IMR-90 (cell line): ENCODE results near the gene CTSH. TPM values are rescaled to one million over a fixed set of nuclear protein-coding genes. Genes with fewer than 3 reads are reported as not detected.

Source experiments
- ATAC-seq: fragments of 200-7000 bp; cut with Tn5 transposase; 2 replicates; pipeline ENCODE4 v1.9.1; 2020; ENCODE audit warnings: low read depth, mild to moderate bottlenecking, moderate library complexity
- BruUV-seq: library from RNA; stranded (reverse); fragments of 400-500 nt; replicated peaks from 2 replicates; lab custom pipeline; 2021; lab: Mats Ljungman, UMichigan
- CTCF ChIA-PET: fragments of 300-600 bp; formaldehyde crosslinking; extraction: SDS; loops from one replicate; lab custom pipeline; 2021; ENCODE audit warnings: antibody characterized with exemption; lab: Yijun Ruan, JAX
- POLR2A ChIA-PET: fragments of 300-600 bp; sonication (Branson Sonifier 250); formaldehyde crosslinking; loops from one replicate; lab custom pipeline; 2022; ENCODE audit warnings: antibody characterized with exemption; ENCODE audit not compliant: unreplicated experiment; lab: Charles Lee
- DNase-seq: peaks from one replicate; pipeline ENCODE4 v3.0.0; 2013
- H2AFZ ChIP-seq: replicated peaks from 2 replicates; pipeline ENCODE3; 2013; ENCODE audit warnings: low read length, mild to moderate bottlenecking; ENCODE audit not compliant: poor library complexity
- H2AK5ac ChIP-seq: 2 replicates; pipeline ENCODE4 v1.6.1; 2013; ENCODE audit warnings: low read depth, low read length, inconsistent platforms
- H2AK9ac ChIP-seq: replicated peaks from 2 replicates; pipeline ENCODE3; 2013; ENCODE audit warnings: mild to moderate bottlenecking, low read depth, low read length, moderate library complexity; ENCODE audit not compliant: poor library complexity
- H2BK120ac ChIP-seq: 2 replicates; pipeline ENCODE4 v1.6.1; 2013; ENCODE audit warnings: low read depth, low read length, inconsistent platforms
- H2BK15ac ChIP-seq: 3 replicates; pipeline ENCODE4 v1.6.1; 2013; ENCODE audit warnings: low read depth, low read length, inconsistent platforms
- H2BK20ac ChIP-seq: 2 replicates; pipeline ENCODE4 v1.6.1; 2013; ENCODE audit warnings: low read depth, mild to moderate bottlenecking, inconsistent platforms, low read length, moderate library complexity
- H2BK5ac ChIP-seq: 2 replicates; pipeline ENCODE4 v1.6.1; 2013; ENCODE audit warnings: mild to moderate bottlenecking, low read depth, low read length, inconsistent platforms; ENCODE audit not compliant: poor library complexity, severe bottlenecking
- H3K14ac ChIP-seq: replicated peaks from 2 replicates; pipeline ENCODE4 v1.6.1; 2013; ENCODE audit warnings: low read depth, low read length, inconsistent platforms
- H3K18ac ChIP-seq: 2 replicates; pipeline ENCODE4 v1.6.1; 2013; ENCODE audit warnings: low read depth, low read length, control low read depth
- H3K23ac ChIP-seq: 2 replicates; pipeline ENCODE4 v1.6.1; 2013; ENCODE audit warnings: low read depth, low read length, inconsistent platforms
- H3K27ac ChIP-seq: 2 replicates; pipeline ENCODE4 v1.5.1; 2013; ENCODE audit warnings: mild to moderate bottlenecking, control low read depth, low read length; ENCODE audit not compliant: insufficient read depth
- H3K27me3 ChIP-seq: 2 replicates; pipeline ENCODE4 v1.6.1; 2013; ENCODE audit warnings: low read length; ENCODE audit not compliant: control insufficient read depth, insufficient read depth
- H3K36me3 ChIP-seq: 2 replicates; pipeline ENCODE4 v1.6.1; 2013; ENCODE audit warnings: low read length, mixed read lengths; ENCODE audit not compliant: control insufficient read depth, insufficient read depth
- H3K4ac ChIP-seq: 2 replicates; pipeline ENCODE4 v1.6.1; 2013; ENCODE audit warnings: low read depth, low read length, inconsistent platforms
- H3K4me1 ChIP-seq: 2 replicates; pipeline ENCODE4 v1.6.1; 2013; ENCODE audit warnings: low read length, mixed read lengths; ENCODE audit not compliant: control insufficient read depth, insufficient read depth
- H3K4me2 ChIP-seq: 2 replicates; pipeline ENCODE4 v1.6.1; 2013; ENCODE audit warnings: low read depth, mild to moderate bottlenecking, control low read depth, low read length, moderate library complexity
- H3K4me3 ChIP-seq: 2 replicates; pipeline ENCODE4 v1.5.1; 2013; ENCODE audit warnings: low read depth, mild to moderate bottlenecking, control low read depth, low read length, moderate library complexity; ENCODE audit not compliant: insufficient read depth
- H3K56ac ChIP-seq: 2 replicates; pipeline ENCODE4 v1.6.1; 2013; ENCODE audit warnings: low read length, inconsistent platforms; ENCODE audit not compliant: insufficient read depth; ENCODE audit errors: extremely low read depth
- H3K79me1 ChIP-seq, 2 experiments: 2 replicates each; pipeline ENCODE4 v1.6.1; 2013; ENCODE audit warnings: low read length in 2 of 2, inconsistent platforms in 1 of 2, low read depth in 1 of 2
- H3K9ac ChIP-seq: 2 replicates; pipeline ENCODE4 v1.6.1; 2013; ENCODE audit warnings: low read depth, low read length, control low read depth
- H3K9me1 ChIP-seq: 2 replicates; pipeline ENCODE4 v1.6.1; 2013; ENCODE audit warnings: low read length, inconsistent platforms; ENCODE audit not compliant: insufficient read depth
- H3K9me3 ChIP-seq: 2 replicates; pipeline ENCODE4 v1.6.1; 2013; ENCODE audit warnings: low read length; ENCODE audit not compliant: control insufficient read depth, insufficient read depth
- H4K20me1 ChIP-seq: 2 replicates; pipeline ENCODE4 v1.6.1; 2013; ENCODE audit warnings: low read length, inconsistent platforms; ENCODE audit not compliant: insufficient read depth
- H4K5ac ChIP-seq: 2 replicates; pipeline ENCODE4 v1.6.1; 2013; ENCODE audit warnings: mild to moderate bottlenecking, low read depth, low read length, control low read depth
- H4K8ac ChIP-seq, 2 experiments: 2 replicates each; pipeline ENCODE4 v1.6.1; 2013; ENCODE audit warnings: low read depth in 2 of 2, low read length in 2 of 2, control low read depth in 1 of 2, inconsistent platforms in 1 of 2
- H4K91ac ChIP-seq: 2 replicates; pipeline ENCODE4 v1.6.1; 2013; ENCODE audit warnings: low read depth, low read length, inconsistent platforms; ENCODE audit not compliant: insufficient read depth
- RCOR1 ChIP-seq: IDR thresholded peaks from 2 replicates; pipeline ENCODE4 v1.6.1; 2012; ENCODE audit warnings: mild to moderate bottlenecking, low read length, improper control_type of control experiment; ENCODE audit not compliant: insufficient replicate concordance
- WGBS, 2 experiments: methylation state at CpG; one replicate each; pipeline versions ENCODE4 v1.1.5 to v1.1.7; 2013; ENCODE audit warnings: missing lambda C conversion rate in 2 of 2; ENCODE audit not compliant: insufficient read length in 1 of 2; ENCODE audit errors: extremely low coverage in 2 of 2; 5-methylcytosine and 5-hydroxymethylcytosine counted together
- dilution Hi-C: fragments of 300-500 bp; cut with HindIII; formaldehyde crosslinking; loops from one replicate; pipeline ENCODE4 v1.14.3; 2018; ENCODE audit warnings: low sequenced_read_pairs; ENCODE audit not compliant: unreplicated experiment
- in situ Hi-C: fragments of 300-500 bp; cut with MboI; formaldehyde crosslinking; loops from 3 replicates; pipeline ENCODE4 v1.14.3; 2019; ENCODE audit warnings: low sequenced_read_pairs, inconsistent platforms, mixed read lengths
- intact Hi-C: fragments of 100-400 bp; cut with micrococcal nuclease; formaldehyde crosslinking; loops from 2 replicates; pipeline ENCODE4 v1.10.0; 2022
- polyA plus RNA-seq, 3 experiments: library from polyadenylated mRNA; depleted of rRNA; stranded (reverse); fragments of >200 nt; gene quantifications; 2 replicates each; pipeline ENCODE4 v1.2.3, GENCODE V29; 2012; ENCODE audit warnings: low replicate concordance in 1 of 3
- total RNA-seq: library from RNA; depleted of rRNA; stranded (reverse); fragments of >200 nt; gene quantifications from 2 replicates; pipeline ENCODE4 v1.2.3, GENCODE V29; 2012

Gene CTSH
- total and polyA plus RNA-seq, 2 of the 4 experiments (the other 2 are of a cell fraction) = 11.7 to 13.9 TPM

GRCh38 chr15:78977091-78977571, 32.3 kb upstream of the CTSH start:
- Histone ChIP-seq H2AFZ (no peak overlapping the region), H3K23ac (no peak overlapping the region), H4K5ac (no peak overlapping the region), H2BK20ac (no peak overlapping the region), H2BK15ac (no peak overlapping the region), H3K79me1 (no peaks in the 10 kb centered on the region), H3K27ac (no peak overlapping the region), H3K9me1 (0 out of 2 replicates have a peak, but pooled peaks cover 3% of the 10 kb centered on the region), H4K20me1 (no peaks in the 10 kb centered on the region), H3K4me1 (no peaks in the 10 kb centered on the region), H3K27me3 (no peaks in the 10 kb centered on the region; the same call in 1 of the 2 replicates), H2BK120ac (no peak overlapping the region), H3K18ac (no peak overlapping the region), H4K91ac (no peak overlapping the region), H2BK5ac (no peak overlapping the region), H3K56ac (no peak overlapping the region), H3K4me2 (no peak overlapping the region), H2AK5ac (no peak overlapping the region), H4K8ac (no peak overlapping the region), H3K9ac (no peak overlapping the region), H3K4me3 (no peak overlapping the region), H2AK9ac (no peak overlapping the region), H3K9me3 (no peaks in the 10 kb centered on the region), H3K4ac (no peak overlapping the region), H3K36me3 (no peaks in the 10 kb centered on the region), H3K14ac (no peak overlapping the region)
- in situ Hi-C loops (no loop called here), intact Hi-C loops (no loop called here), dilution Hi-C loops (no loop called here)
- no peak for TF ChIP-seq RCOR1
- DNase-seq (no peak), ATAC-seq (no peak)
- no TSS peak for BruUV-seq
- ChIA-PET POLR2A (no interaction called here), CTCF (no interaction called here)
- WGBS, 2 experiments = no CpG with 5 or more reads among the region's 4 CpGs
